ENCODE data around the gene TMEM238.
"Not testable (repeated sequence)": the region's sequence is repeated elsewhere in the genome, so short reads cannot be mapped to it uniquely, and the experiment has no call there.

The TMEM238 gene, protein sequence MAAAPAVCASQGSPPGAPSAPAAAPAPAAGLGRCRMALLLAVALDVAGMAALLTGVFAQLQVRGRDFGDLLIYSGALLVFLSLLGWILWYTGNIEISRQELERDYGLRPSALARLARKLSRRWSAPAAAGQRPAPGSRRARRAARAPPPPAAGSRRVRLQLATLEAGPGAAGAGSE

DNA sequence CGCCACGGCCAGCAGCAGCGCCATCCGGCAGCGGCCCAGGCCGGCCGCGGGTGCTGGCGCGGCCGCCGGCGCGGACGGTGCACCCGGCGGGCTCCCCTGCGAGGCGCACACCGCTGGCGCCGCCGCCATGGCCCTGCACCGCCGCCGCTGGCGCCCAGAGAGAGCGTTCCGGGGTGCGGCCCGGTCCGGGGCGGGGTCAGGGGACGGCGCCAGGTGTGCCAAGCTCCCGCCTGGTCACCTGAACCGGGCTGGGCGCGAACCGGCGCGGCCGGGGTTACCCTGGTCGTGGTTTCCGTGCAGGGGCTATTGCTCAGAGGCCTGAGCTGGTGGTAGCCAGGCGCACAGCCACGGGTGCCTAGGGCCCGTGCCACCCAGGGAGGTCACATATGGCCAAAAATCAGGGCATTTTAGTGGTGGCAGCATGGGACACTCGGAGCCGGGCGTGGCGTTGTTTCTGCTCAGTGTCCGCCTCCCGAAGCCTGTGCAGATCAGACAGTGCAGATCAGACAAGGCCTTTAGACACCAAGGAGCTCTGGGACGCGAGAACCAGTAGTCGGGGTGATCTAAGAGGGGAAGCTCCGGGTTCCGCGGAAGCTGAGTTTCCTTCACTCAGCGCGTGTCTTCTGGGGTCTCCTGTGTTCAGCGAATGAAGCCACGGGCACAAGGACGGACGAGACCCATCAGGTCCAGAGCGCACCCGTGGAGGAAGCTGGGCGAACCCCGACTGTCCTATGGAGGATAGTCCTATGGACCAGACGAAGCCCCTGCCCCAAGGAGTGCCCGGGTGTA lies at the start of gene TMEM238:
Gene TMEM238, minus strand, starts transcription at position 162 of the 789 bp plus-strand sequence. Its CDS starts 33 bp downstream, at position 129.
- peak; percentile 31 for DNase-seq

DNA sequence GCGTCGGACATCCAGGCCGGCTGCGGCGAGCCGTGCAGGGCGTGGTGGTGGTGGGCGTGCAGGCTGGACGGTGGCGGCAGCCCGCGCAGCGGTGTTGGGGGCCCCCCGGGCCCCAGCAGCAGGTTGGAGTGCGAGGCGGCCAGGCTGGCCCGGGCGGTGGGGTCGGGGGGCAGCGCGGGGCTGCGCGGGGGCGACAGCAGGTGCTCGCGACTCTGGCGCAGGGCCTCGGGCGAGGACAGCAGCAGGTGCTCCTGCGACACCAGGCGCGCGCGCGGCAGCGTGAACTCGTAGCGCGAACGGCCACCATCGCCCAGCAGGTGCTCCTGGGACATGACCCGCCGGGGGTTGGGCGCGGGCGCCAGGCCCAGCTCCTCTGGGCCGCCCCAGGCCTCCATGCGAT lies 49.2 kb upstream of the TMEM238 start:
- DNase-seq = no peak

DNA sequence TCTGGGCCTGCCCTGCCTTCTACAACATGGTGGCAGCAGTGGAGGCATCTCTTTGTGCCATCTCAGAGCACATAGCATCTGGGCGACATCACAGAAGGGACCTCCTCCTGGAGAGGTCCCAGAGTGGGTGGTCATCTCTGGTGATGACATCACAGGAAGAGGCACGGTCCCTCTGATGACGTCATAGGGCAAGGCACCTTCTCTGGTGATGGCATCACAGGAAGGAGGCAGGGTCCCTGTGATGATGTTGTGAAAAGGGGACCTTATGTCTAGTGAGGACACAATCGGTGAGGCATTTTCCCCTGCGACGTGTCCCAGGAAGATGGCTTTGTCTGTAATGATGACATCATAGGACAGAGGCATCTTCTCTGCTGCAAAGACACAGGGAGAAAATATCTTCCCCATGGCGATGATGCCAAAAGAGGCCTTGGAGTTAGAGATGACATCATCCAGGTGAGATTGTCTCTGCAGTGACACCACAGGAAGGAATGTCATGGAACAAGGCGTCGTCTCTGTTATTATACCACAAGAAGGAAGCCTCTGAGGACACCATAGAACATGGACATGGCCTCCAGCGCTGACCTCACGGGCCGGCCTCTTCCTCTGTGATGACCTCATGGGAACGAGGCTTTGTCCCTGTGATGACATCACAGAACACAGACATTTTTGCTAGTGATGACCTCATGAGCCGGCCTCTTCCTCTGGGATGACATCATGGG lies 48.3 kb upstream of the TMEM238 start:
- DNase-seq = no peak

DNA sequence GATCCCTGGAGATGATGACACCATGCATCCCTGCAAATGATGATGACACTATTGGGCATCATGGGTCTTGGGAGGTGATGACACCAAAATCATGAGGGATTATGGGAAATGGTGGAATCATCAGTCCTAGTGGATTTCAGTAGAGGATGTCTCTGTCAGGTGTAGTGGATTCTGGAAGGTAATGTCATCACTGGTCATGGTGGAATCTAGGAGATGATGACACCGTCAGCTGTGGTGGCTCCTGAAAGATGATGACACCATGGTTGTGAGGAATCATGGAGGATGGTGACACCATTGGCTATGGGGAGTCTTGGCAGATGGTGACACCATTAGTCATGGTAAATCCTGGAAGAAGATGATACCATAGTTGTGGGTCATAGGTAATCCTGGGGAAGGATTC lies 47.1 kb upstream of the TMEM238 start:
- no peak for DNase-seq

DNA sequence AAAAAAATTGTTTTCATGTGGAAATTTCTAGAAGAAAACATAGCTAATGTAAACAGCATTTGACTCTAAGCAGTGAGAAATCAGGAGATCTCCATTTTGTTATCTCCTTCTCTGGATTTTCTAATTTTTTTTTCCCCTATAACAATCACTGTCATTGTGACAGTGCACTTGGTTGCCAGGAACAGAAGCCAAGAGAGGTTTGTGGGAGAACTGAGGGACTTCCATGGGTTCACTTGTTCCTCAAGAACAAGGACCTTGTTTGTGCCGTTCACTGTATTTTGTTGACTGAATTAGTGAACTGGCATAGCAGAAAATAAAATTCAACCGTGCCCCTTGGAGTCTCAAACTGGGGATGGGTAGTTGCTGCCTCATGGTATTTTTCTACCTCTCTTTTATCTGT lies 42.0 kb upstream of the TMEM238 start:
- no peak for DNase-seq

DNA sequence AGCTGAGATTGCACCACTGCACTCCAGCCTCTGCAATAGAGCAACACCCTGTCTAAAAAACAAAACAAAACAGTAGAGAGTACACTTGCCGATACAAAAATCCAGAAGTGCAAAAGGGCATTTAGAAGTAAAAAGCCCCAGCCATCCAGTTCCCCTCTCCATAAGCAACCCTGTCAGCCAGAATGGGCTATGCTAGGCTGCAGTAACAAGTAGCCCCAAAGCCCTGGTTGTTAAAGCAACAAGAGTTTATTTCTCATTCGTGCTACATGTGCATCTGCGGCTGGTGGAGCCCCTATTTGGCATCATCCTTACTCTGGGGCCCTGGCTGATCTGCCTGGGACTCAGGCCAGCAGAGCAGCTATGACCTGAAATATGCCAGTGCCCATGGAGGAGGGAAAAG lies 40.4 kb upstream of the TMEM238 start:
- no peak for DNase-seq

DNA sequence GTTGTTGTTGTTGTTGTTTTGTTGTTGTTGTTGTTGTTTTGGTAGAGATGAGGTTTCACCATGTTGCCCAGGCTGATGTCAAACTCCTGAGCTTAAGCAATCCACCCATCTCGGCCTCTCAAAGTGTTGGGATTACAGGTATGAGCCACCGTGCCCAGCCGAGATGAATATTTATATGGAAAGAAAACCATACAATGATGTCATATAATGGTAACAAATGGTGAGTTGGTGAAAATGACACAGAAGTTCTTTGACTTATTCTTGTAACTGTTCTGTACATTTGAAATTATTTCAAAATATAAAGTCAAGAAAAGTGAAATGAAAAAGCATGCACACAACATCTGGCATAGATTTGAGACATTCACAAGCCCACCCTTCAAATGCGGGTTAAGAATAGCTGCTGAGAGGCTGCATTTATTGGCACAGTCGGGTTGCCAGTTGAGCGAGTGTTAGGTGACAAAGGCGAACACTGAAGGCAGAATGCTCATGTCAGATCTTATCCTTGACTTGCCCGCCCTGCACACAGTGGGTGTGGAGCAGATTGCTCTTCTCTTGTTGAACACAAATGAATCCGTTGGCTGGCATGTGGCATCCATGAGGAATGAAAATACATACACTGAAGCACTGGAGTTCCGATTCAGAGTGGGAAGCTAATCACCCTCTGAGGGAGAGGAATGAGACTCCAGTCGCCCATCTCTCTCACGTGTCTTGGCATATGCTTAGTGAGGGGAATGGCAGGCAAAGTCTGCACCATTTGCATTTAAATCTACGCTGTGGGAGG lies 39.3 kb upstream of the TMEM238 start:
- no peak for DNase-seq

DNA sequence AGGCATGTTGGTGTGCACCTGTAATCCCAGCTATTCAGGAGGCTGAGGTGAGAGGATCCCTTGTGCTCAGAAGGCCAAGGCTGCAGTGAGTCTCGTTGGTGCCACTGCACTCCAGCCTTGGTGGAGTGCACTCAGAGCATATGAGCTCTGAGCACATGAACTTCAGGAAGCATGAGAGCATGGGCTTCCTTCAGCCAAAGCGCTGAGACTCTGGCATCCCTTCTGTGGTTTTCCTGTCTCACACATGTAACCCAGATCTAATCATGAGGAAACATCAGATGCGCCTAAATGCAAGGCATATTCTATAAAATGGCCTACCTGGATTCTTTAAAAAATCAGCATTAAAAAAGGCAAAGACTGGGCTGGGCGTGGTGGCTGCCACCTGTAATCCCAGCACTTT lies 37.2 kb upstream of the TMEM238 start:
- not testable (repeated sequence) for DNase-seq

DNA sequence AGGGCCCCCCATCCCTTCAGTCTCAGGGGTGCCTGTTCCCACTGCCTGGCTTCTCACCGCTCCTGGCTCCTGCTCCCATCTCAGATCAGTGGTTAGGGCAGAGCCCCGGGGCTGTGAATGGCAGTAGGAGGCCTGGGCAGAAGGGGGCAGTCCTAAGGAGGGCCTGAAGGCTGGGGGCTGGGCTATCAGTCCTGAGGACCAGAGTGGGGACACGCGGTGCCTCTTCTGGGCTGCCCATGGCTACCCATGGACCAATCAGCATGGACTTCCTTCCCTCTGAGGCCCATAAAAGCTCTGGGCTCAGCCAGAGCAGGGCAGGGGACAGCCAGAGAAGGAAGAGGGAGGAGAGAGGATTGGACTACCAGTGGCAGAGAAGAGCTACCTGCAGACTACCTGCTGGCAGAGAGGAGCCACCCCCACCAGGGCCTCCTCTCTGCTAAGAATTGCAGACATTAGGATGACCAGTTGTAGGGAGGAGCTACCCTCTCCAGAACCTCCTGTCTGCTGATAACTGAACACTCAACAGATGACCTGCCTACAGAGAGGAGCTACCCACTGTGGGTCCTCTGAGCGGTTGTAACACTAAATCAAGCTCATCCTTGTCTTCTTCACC lies 35.6 kb upstream of the TMEM238 start:
- no peak for DNase-seq

DNA sequence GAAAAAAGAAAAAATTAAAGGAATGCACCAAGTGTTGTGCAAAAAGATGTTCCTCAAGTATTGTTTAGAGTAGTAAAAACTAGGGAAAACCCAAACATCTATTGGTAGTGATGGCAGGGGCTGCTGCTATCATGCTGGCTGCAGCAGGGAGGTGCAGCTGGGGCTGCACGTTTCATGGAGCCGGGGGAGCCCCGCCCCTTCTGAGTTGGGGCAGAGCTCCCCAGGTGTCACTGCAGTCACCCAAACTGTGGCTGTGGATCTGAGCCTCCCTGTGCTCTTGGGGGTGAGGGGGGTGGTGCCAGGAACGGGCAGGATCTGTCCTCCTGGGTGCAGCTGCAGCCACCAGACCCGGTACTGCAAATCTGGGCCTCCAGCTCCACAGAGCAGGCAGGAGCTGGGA lies 35.0 kb upstream of the TMEM238 start:
- DNase-seq = no peak

DNA sequence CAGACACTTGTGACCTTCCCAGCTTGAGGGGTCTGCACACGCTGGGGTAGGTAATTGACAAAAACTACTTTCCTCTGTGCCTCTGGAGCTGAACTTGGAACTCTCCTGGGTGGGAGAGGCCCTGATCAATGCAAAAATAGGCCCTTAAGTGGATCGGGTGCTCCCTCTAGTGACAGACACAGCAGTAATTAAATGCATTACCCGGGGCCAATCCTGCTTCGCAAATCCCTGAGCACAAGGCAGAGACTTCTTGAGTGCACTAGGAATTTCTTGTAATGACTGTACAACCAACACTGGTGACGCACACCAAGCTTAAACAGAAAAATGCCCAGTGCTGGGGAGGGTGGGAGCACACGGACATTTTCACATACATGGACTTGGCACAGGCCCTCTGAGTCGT lies 34.1 kb upstream of the TMEM238 start:
- peak; percentile 45 for DNase-seq

DNA sequence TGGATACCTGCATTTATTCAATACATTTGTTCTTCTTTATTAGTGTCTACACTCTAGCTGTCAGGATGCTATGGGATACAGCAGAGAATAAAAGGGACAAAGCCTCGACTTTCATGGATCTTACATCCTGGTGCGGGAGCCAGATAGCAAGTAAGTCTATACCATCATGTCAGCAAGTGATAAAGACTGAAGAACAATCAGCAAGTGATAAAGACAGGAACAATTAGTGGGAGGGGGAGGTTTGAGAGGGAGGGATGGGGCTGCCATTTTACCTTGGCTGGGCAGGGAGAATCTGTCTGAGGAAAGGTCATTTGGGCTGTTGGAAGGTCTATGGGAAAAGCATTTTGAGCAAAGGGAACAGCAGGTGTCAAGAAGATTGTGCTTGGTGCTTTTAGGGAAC lies 26.1 kb upstream of the TMEM238 start:
- no peak for DNase-seq

DNA sequence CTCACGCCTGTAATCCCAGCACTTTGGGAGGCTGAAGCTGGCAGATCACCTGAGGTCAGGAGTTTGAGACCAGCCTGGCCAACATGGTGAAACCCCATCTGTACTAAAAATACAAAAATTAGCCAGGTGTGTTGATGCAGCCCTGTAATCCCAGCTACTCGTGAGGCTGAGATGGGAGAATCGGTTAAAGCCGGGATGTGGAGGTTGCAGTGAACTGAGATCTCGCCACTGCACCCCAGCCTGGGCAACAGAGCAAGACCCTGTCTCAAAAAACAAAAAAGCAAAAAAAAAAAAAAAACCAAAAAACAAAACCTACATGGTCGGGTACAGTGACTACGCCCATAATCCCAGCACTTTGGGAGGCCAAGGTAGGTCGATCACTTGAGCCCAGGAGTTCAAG lies 25.1 kb upstream of the TMEM238 start:
- not testable (repeated sequence) for DNase-seq

DNA sequence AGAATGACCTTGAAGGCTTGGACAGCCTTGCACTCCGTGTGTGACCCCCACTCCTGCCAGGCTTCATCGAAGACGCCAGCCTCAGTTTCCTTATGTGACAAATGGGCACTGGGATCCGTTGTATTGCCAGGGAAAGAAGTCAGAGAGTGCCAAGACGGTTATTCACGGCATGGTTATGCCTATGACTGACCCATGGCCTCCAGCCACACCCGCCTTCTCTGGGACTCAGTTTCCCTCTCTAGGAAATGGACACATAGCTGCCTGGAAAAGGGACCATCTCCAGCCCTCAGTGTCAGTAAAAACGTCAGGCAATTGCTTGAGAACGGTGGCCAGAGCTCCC lies 24.4 kb upstream of the TMEM238 start:
- no peak for DNase-seq

DNA sequence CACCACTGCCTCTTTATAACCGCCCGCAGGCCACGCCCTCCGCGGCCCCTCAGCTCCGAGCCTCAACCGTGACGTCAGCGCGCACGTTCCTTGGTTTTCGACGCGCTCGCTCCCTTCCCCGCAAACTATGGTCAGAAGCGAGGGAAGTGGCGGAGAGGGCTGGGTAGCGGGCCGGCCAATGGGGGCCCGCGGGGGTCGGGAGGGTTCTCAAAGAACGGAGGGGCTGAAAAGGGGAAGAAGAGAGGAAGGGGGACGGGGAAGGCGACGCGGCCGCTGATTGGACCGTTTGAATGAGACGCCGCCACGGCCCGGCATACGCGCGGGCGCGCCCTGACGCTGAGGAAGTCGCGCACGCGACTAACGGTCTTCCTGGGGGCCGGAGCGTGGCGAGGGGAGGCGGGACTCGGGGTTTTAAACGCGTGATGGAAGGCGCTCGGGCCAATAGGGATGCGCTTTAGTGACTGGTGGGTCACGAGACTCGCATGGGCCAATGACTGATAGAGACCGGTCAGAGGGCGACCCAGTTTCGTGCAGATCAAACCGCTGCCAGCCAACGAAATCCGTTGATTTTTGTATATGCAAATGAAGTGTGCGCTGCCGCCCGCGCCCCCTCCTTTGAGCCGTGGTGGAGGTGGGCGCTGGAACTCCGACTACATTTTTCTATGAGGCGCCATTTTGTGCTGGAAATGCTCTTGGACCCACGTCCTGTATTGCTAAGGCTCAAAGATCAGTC lies 23.9 kb upstream of the TMEM238 start:
- DNase-seq = peak; percentile 98

DNA sequence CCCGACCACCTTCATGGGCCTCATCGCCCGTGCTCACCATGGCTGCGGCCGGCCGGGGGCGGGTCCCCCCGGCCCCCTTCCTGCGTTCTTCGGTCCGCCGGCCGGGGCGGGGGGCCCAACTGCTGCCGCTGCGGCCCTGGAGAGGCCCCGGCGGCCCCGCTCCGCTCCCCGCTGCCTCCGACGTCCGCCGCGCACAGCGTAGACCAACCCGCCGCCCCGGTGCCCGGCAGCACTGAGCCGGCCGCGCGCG lies 23.4 kb upstream of the TMEM238 start, which contains the start of gene UBE2S:
Gene UBE2S, minus strand, starts transcription at position 239 of the 250 bp plus-strand sequence. Its CDS starts 199 bp downstream, at position 40.
- not testable (repeated sequence) for DNase-seq

DNA sequence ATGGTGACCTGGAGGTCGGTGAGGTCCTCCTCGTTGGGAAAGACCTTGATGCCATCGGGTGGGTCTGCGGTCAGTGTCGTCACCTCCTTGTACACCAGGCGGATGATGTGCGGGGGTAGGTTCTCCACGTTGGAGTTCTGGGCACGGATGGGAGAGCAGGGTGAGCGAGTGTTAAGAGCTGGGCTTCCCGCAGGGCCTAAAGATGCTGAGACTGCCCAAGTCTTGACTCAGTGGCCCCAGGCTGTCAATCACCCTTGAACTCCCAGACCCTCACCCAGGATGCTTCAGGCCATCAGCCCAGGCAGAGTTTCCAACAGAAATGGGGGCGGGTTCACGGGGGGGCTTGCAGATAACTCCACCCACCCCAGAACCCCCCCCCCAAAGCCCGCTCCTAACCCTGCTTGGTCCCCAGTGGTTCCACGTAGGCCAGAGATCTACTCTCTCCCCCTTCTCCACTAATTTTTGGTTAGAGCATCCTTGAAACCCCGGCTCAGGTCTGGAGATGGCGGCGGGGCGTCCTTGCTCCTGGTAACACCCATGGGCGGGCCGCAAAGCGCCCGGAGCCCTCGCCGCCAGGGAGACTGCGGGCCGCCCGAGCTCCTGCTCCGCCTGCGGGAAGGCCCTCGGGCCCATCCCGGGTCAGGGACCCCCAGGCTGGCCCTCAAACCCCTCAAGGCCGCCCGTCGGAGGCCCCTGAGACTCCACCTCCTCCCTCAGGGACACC lies 22.9 kb upstream of the TMEM238 start:
- DNase-seq = peak; percentile 33

DNA sequence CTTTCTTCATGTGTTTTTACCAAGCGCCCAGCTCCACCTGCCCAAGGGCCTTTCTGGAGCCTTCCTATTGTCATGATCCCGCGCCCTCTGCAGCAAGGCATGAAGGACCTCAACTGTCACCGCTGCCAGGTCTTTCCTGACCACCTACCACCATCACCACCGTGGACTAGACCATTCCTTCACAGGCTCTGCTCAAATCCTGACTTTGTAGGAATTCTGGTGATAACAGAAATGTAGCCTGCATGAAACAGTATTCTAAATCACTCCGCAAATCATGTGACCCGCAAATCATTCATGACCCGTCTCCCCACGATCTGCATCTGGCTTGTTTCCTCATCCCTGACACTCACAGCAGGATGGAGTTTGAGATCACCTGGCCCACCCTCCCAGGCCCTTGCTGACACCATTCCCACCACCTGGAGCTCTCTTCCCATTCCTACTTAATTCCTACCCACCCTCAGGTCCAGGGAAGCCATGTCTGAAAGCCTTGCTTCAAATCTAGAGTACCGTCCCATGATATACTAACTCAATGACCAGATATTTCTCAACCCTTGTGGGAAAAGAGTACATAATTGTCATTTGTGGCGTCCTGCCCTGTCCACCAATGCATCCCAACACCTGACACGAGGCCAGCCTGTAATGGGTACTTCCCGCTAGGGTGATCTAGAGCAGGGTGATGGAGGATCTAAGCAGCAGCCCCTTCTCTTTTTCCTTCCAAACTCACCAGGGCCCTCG lies 22.2 kb upstream of the TMEM238 start:
- no peak for DNase-seq

DNA sequence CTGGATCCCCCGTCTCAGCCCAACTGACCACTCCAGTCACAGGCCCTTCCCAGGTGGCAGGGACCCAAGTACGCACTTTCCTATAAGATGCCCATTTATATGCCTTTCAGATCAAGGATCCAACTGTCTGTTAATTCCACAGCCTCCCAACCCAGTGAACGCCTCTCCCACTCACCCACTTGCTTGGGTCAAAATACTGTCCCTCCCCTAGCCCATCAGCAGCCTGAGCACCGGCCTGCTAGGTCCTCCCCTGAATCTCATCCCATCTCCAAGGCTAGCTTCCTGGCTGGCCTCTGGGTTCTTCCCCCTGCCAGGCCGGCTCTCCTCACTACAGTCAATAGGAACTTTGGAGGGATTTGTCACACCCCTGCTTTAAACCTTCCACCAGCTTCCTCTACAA lies 21.5 kb upstream of the TMEM238 start:
- no peak for DNase-seq

DNA sequence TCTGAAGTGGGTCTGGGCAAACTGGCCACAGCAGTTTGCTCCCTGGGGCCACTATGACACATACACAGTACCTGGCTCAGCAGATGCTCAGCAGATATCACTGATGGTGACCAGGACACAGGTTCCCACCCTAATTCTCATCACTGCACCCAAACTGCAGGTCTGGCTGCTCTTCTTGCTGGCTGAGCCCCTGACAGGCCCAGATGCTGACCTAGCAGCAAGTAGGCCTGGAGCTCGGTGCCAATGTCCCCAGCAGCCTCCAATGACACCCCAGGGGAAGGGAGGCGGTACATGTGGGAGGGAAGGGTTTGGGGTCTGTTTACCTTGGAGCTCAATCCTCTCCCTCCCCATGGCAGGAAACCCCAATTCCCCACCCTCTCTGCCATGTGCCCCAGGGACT lies 18.4 kb upstream of the TMEM238 start:
- no peak for DNase-seq

DNA sequence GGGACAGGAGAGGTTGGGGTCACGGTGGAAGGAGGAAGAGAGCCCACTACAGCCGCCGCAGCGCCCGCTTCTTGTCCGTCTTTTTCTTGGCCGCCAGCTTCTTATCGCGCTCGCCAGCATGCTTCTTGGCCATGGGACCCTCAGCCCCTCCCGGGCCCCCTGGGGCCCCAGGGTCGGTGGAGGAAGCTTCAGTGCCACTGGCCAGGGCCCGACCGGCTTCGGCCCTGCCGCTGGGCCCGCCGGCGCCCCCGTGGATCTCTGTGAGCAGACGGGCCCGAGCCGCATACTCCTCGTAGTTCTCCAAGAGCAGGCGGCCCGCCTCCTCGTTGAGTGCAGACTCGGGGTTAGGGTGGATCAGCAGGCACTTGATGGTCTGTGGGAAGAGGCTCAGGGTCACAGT lies 17.3 kb upstream of the TMEM238 start:
- DNase-seq = not testable (repeated sequence)
